Nephron (organoid): Measurements from ENCODE around the gene PDE11A.

Experiments
- H3K27ac Mint-ChIP-seq, 3 experiments: 2 replicates each; pipeline ENCODE4 v1.8.0; 2020; ENCODE audit warnings: mixed read lengths in 3 of 3, mild to moderate bottlenecking in 2 of 3, moderate library complexity in 1 of 3
- H3K27me3 Mint-ChIP-seq: 2 replicates; pipeline ENCODE4 v1.8.0; 2021; ENCODE audit warnings: low read depth, mild to moderate bottlenecking, moderate library complexity, mixed read lengths
- H3K36me3 Mint-ChIP-seq: 2 replicates; pipeline ENCODE4 v1.8.0; 2020; ENCODE audit warnings: low read depth, mixed read lengths
- H3K4me1 Mint-ChIP-seq: 2 replicates; pipeline ENCODE4 v1.8.0; 2020; ENCODE audit warnings: mixed read lengths
- H3K4me3 Mint-ChIP-seq, 3 experiments: 2 replicates each; pipeline ENCODE4 v1.8.0; 2020; ENCODE audit warnings: mild to moderate bottlenecking in 3 of 3, mixed read lengths in 3 of 3, moderate library complexity in 2 of 3
- H3K9me3 Mint-ChIP-seq: 2 replicates; pipeline ENCODE4 v1.8.0; 2020; ENCODE audit warnings: mixed read lengths
- CTCF ChIP-seq, 3 experiments: fragments of 200-600 bp; sonication (generic); IDR thresholded peaks; one replicate each; pipeline ENCODE4 v1.5.0; 2021; ENCODE audit warnings: antibody characterized with exemption in 3 of 3; ENCODE audit not compliant: unreplicated experiment in 3 of 3

Gene PDE11A

GRCh38 chr2:177670791-177671535 is 401.6 kb downstream of the PDE11A start:
- H3K27ac Mint-ChIP-seq = peak overlapping the region; percentile 85 to 95 (median 89)
- H3K9me3 Mint-ChIP-seq = no peaks in the 10 kb centered on the region
- H3K4me1 Mint-ChIP-seq = peaks cover 61% of the 10 kb centered on the region
- TF ChIP-seq CTCF (IDR thresholded peaks at IDR 0.05; ENCODE audit: unreplicated experiment in 3 of 3) = no peak
- H3K36me3 Mint-ChIP-seq = no peaks in the 10 kb centered on the region
- H3K4me3 Mint-ChIP-seq = peak overlapping the region in 1 of 3 experiments; percentile 11
- no peaks in the 10 kb centered on the region for H3K27me3 Mint-ChIP-seq

DNA sequence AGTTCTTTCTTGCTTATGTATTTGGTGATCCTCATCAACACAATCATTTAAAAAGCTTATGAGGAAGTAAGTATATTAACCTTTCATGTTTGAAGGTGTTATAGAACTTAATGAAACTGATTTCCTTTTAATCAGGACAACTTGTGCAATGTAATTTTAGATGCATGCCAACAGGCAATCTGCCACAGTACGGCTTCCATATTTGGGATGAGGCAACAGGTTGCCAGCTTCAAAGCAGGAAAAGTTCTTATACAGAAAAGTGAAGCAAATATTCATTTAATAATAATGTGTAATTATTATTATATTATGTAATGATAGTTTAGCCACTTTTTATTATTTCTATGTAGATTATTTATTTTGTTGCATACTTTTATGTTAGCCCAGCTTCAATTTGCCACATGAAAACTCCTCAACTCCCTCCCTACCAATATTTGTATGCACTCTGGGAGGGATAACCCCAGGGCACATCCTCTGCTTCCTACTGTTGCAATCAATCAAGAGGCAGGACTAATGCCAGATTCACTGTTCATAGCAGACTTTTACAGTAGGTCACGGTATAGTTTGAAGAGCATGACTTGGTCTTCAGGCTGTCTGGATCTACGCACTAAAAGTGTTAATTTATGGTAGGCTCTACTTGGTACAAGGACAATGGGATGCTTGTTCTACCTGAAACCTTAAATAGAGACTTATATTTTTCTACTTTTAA is 402.8 kb downstream of the PDE11A start:
- no peaks in the 10 kb centered on the region for H3K27me3 Mint-ChIP-seq
- H3K36me3 Mint-ChIP-seq = peaks cover 2% of the 10 kb centered on the region
- H3K4me3 Mint-ChIP-seq = no peak overlapping the region
- no peak for TF ChIP-seq CTCF (IDR thresholded peaks at IDR 0.05; ENCODE audit: unreplicated experiment in 3 of 3)
- peak overlapping the region; percentile 85 to 95 (median 89) for H3K27ac Mint-ChIP-seq
- H3K9me3 Mint-ChIP-seq = no peaks in the 10 kb centered on the region
- peaks cover 55% of the 10 kb centered on the region for H3K4me1 Mint-ChIP-seq

DNA sequence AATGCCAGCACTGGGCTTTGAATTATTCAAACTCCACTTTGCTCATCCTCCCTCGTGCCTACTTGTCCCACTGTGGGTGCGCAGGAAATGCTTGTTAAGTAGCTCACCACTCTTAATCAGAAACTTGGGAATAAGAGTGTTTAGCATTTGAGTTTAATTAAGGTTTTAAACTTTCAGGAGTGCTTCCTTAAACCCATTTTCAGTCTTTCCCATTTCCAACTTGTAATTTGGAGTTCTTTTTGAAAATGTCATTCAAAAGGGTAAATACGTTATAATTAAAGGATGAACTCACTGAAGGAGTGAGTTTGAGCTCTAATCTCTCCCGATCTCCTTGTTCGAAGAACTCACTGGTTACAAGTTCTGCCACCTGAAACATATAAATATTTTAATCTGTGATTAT is 403.4 kb downstream of the PDE11A start:
- H3K36me3 Mint-ChIP-seq = peaks cover 3% of the 10 kb centered on the region
- peak overlapping the region in 2 of 3 experiments; percentile 85 to 95 for H3K27ac Mint-ChIP-seq
- no peak for TF ChIP-seq CTCF (IDR thresholded peaks at IDR 0.05; ENCODE audit: unreplicated experiment in 3 of 3)
- peaks cover 57% of the 10 kb centered on the region for H3K4me1 Mint-ChIP-seq
- H3K4me3 Mint-ChIP-seq = no peak overlapping the region
- no peaks in the 10 kb centered on the region for H3K27me3 Mint-ChIP-seq
- no peaks in the 10 kb centered on the region for H3K9me3 Mint-ChIP-seq

GRCh38 chr2:177668617-177669016 is 404.0 kb downstream of the PDE11A start:
- Mint-ChIP-seq H3K27me3 (no peaks in the 10 kb centered on the region), H3K27ac (peak overlapping the region; percentile 36 to 82 (median 81)), H3K4me3 (no peak overlapping the region), H3K9me3 (no peaks in the 10 kb centered on the region), H3K4me1 (peaks cover 57% of the 10 kb centered on the region), H3K36me3 (peaks cover 3% of the 10 kb centered on the region)
- TF ChIP-seq CTCF (IDR thresholded peaks at IDR 0.05; ENCODE audit: unreplicated experiment in 3 of 3) = no peak

DNA sequence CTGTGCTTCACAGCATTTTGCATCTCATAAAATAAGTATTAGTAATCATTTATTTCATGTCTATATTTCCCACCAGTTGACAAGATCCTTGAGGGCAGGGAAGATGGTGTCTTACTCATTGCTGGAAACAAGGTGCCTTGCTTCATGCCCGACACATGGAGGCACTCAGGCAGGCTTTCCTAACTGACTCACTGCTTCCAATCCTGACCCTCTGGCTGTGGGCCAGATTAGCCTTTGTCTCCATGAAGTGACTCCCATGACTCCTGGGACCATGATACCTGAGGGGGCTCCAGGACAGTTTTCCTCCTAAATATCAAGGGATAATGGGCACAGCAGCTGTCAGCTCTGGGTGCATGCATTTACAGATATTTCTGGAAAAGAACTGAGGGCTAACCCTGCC is 405.0 kb downstream of the PDE11A start:
- Mint-ChIP-seq H3K27me3 (no peaks in the 10 kb centered on the region), H3K4me1 (peaks cover 62% of the 10 kb centered on the region), H3K27ac (peak overlapping the region in 2 of 3 experiments; percentile 40 to 82), H3K4me3 (no peak overlapping the region), H3K36me3 (peaks cover 3% of the 10 kb centered on the region), H3K9me3 (no peaks in the 10 kb centered on the region)
- TF ChIP-seq CTCF (IDR thresholded peaks at IDR 0.05; ENCODE audit: unreplicated experiment in 3 of 3) = no peak
